ENCODE results near the gene SPCS3.

SPCS3 gene

GRCh38 chr4:176350671-176351070, 30.9 kb downstream of the SPCS3 start:
- no peak for DNase-seq (ENCODE audit: low spot score)

- DNase-seq (ENCODE audit: low spot score), result no peak
Measured at GRCh38 chr4:176354884-176355283, 35.1 kb downstream of the SPCS3 start.

GRCh38 chr4:176357359-176358082, 37.8 kb downstream of the SPCS3 start:
- DNase-seq (ENCODE audit: low spot score), result no peak

GRCh38 chr4:176358083-176358469, 38.3 kb downstream of the SPCS3 start:
- no peak for DNase-seq (ENCODE audit: low spot score)

- no peak for DNase-seq (ENCODE audit: low spot score)
Measured at GRCh38 chr4:176359590-176359989, 39.8 kb downstream of the SPCS3 start.

GRCh38 chr4:176360446-176360845, 40.7 kb downstream of the SPCS3 start:
- no peak for DNase-seq (ENCODE audit: low spot score)

- DNase-seq (ENCODE audit: low spot score), result no peak
Measured at GRCh38 chr4:176363072-176363471, 43.3 kb downstream of the SPCS3 start.

GRCh38 chr4:176367771-176368465, 48.2 kb downstream of the SPCS3 start:
- DNase-seq (ENCODE audit: low spot score), result no peak

GRCh38 chr4:176376032-176376614, 56.4 kb downstream of the SPCS3 start:
- DNase-seq (ENCODE audit: low spot score), result no peak

GRCh38 chr4:176377780-176378179, 58.0 kb downstream of the SPCS3 start:
- no peak for DNase-seq (ENCODE audit: low spot score)

GRCh38 chr4:176380352-176381157, 60.8 kb downstream of the SPCS3 start:
- no peak for DNase-seq (ENCODE audit: low spot score)
